ENCODE measurements around the gene CAMTA1. TPM values are rescaled to one million over a fixed set of nuclear protein-coding genes. Genes with fewer than 3 reads are reported as not detected.

Gene CAMTA1
- total and polyA plus RNA-seq, 8 donors: 42.8 to 213 (median 118) TPM

- TF ChIP-seq CTCF (IDR thresholded peaks at IDR 0.05): no peak
- Histone ChIP-seq H3K36me3 (no peaks in the 10 kb centered on the region), H3K9me3 (no peaks in the 10 kb centered on the region), H3K27ac (no peak overlapping the region), H3K27me3 (no peaks in the 10 kb centered on the region), H3K4me3 (no peak overlapping the region), H3K4me1 (peaks cover 0 to 7% (median 0%) of the 10 kb centered on the region in 4 donors)
- intact Hi-C loops (cut with DNase I; ENCODE audit: low total_unique reads): no loop called here
- 88 to 95% (median 93%) methylated on average over 4 of the region's 4 CpGs for WGBS, 5 donors
- no peak for DNase-seq
Measured at GRCh38 chr1:7130127-7130526, 344.9 kb downstream of the CAMTA1 start.

- intact Hi-C loops (cut with DNase I; ENCODE audit: low total_unique reads): no loop called here
- H3K36me3 ChIP-seq: no peaks in the 10 kb centered on the region
- no peak overlapping the region for H3K27ac ChIP-seq
- TF ChIP-seq CTCF (IDR thresholded peaks at IDR 0.05) (no peak), EP300 (IDR thresholded peaks at IDR 0.05) (no peak), POLR2AphosphoS5 (IDR thresholded peaks at IDR 0.05) (no peak), POLR2A (IDR thresholded peaks at IDR 0.05) (no peak)
- no peaks in the 10 kb centered on the region for H3K4me1 ChIP-seq
- WGBS, 5 donors: 91 to 99% (median 93%) methylated on average over 3 of the region's 3 CpGs
- H3K4me3 ChIP-seq: no peak overlapping the region
- H3K27me3 ChIP-seq: peaks cover 0 to 6% (median 0%) of the 10 kb centered on the region in 3 donors
- H3K9me3 ChIP-seq: no peaks in the 10 kb centered on the region
- no peak for DNase-seq
Measured at GRCh38 chr1:7135493-7135892, 350.2 kb downstream of the CAMTA1 start.

- H3K9me3 ChIP-seq: no peaks in the 10 kb centered on the region
- no peaks in the 10 kb centered on the region for H3K4me1 ChIP-seq
- H3K27me3 ChIP-seq: peaks cover 0 to 6% (median 0%) of the 10 kb centered on the region in 3 donors
- H3K36me3 ChIP-seq: no peaks in the 10 kb centered on the region
- no peak overlapping the region for H3K4me3 ChIP-seq
- no peak for TF ChIP-seq CTCF (IDR thresholded peaks at IDR 0.05)
- TF ChIP-seq POLR2A (IDR thresholded peaks at IDR 0.05): no peak
- no peak for TF ChIP-seq EP300 (IDR thresholded peaks at IDR 0.05)
- TF ChIP-seq POLR2AphosphoS5 (IDR thresholded peaks at IDR 0.05): no peak
- WGBS, 5 donors: 67 to 80% (median 75%) methylated on average over 8 of the region's 8 CpGs
- no peak for DNase-seq
- intact Hi-C loops (cut with DNase I; ENCODE audit: low total_unique reads): no loop called here
- no peak overlapping the region for H3K27ac ChIP-seq
Measured at GRCh38 chr1:7136166-7136953, 351.1 kb downstream of the CAMTA1 start.

GRCh38 chr1:7140251-7140650 is 355.0 kb downstream of the CAMTA1 start:
- peaks cover 0 to 6% (median 0%) of the 10 kb centered on the region in 3 donors for H3K27me3 ChIP-seq
- H3K36me3 ChIP-seq: no peaks in the 10 kb centered on the region
- TF ChIP-seq POLR2A (IDR thresholded peaks at IDR 0.05) (no peak), EP300 (IDR thresholded peaks at IDR 0.05) (no peak), POLR2AphosphoS5 (IDR thresholded peaks at IDR 0.05) (no peak), CTCF (IDR thresholded peaks at IDR 0.05) (no peak)
- no peak overlapping the region for H3K27ac ChIP-seq
- no peak for DNase-seq
- H3K9me3 ChIP-seq: no peaks in the 10 kb centered on the region
- intact Hi-C loops (cut with DNase I; ENCODE audit: low total_unique reads): no loop called here
- H3K4me3 ChIP-seq: no peak overlapping the region
- H3K4me1 ChIP-seq: no peaks in the 10 kb centered on the region

All from stomach (tissue), 9 donors.